DND-41 (cell line): ENCODE data around the gene RPS19.

Experiments used
- ATAC-seq: fragments of 200-7000 bp; cut with Tn5 transposase; 3 replicates; pipeline ENCODE4 v1.9.1; 2021; ENCODE audit warnings: low read depth; ENCODE audit not compliant: insufficient read depth
- DNase-seq: peaks from one replicate; pipeline ENCODE4 v3.0.0-alpha.2; 2020
- H2AFZ ChIP-seq: 2 replicates; pipeline ENCODE4 v1.6.0; 2012; ENCODE audit warnings: low read depth, low read length
- H3K27ac ChIP-seq: 2 replicates; pipeline ENCODE4 v1.5.1; 2012; ENCODE audit warnings: low read length, inconsistent platforms
- H3K27me3 ChIP-seq: fragments of 200-600 bp; sonication (generic); 2 replicates; pipeline ENCODE4 v1.6.0; 2012; ENCODE audit warnings: low read length, mild to moderate bottlenecking, inconsistent platforms; ENCODE audit not compliant: insufficient read depth, poor library complexity
- H3K36me3 ChIP-seq: 2 replicates; pipeline ENCODE4 v1.5.1; 2012; ENCODE audit warnings: low read length, inconsistent platforms; ENCODE audit not compliant: insufficient read depth
- H3K4me1 ChIP-seq: 2 replicates; pipeline ENCODE4 v1.5.1; 2012; ENCODE audit warnings: mild to moderate bottlenecking, low read length; ENCODE audit not compliant: insufficient read depth
- H3K4me2 ChIP-seq: 2 replicates; pipeline ENCODE4 v1.6.0; 2012; ENCODE audit warnings: mild to moderate bottlenecking, moderate library complexity, low read length, inconsistent platforms; ENCODE audit not compliant: insufficient read depth
- H3K4me3 ChIP-seq, 2 experiments: fragments of 200-600 bp in 1 of 2; shearing (Covaris generic) in 1 of 2; 2 replicates each; pipeline ENCODE4 v1.5.1; 2012 to 2016; ENCODE audit warnings: inconsistent platforms in 2 of 2, low read length in 2 of 2, mild to moderate bottlenecking in 2 of 2, low read depth in 1 of 2, moderate library complexity in 1 of 2
- H3K79me2 ChIP-seq: 2 replicates; pipeline ENCODE4 v1.6.0; 2012; ENCODE audit warnings: low read length, inconsistent platforms; ENCODE audit not compliant: insufficient read depth
- H3K9ac ChIP-seq: 2 replicates; pipeline ENCODE4 v1.6.0; 2012; ENCODE audit warnings: low read depth, mild to moderate bottlenecking, inconsistent platforms, low read length, moderate library complexity
- H3K9me3 ChIP-seq: 2 replicates; pipeline ENCODE4 v1.5.1; 2012; ENCODE audit warnings: low read length, moderate library complexity, mild to moderate bottlenecking, inconsistent platforms; ENCODE audit not compliant: insufficient read depth, severe bottlenecking
- H4K20me1 ChIP-seq: 2 replicates; pipeline ENCODE4 v1.6.0; 2012; ENCODE audit warnings: low read length; ENCODE audit not compliant: insufficient read depth
- EZH2 ChIP-seq: IDR thresholded peaks from 3 replicates; pipeline ENCODE4 v1.6.1; 2012; ENCODE audit warnings: borderline replicate concordance, low read depth, mild to moderate bottlenecking, moderate library complexity, low read length, inconsistent platforms; ENCODE audit not compliant: severe bottlenecking
- TF ChIP-seq, protein P1 (sequence below): IDR thresholded peaks from 2 replicates; pipeline ENCODE4 v1.5.1; 2012; ENCODE audit warnings: borderline replicate concordance, low read length, moderate library complexity, mild to moderate bottlenecking; ENCODE audit not compliant: poor library complexity, severe bottlenecking; ENCODE audit errors: extremely low read depth

The RPS19 gene

DNA sequence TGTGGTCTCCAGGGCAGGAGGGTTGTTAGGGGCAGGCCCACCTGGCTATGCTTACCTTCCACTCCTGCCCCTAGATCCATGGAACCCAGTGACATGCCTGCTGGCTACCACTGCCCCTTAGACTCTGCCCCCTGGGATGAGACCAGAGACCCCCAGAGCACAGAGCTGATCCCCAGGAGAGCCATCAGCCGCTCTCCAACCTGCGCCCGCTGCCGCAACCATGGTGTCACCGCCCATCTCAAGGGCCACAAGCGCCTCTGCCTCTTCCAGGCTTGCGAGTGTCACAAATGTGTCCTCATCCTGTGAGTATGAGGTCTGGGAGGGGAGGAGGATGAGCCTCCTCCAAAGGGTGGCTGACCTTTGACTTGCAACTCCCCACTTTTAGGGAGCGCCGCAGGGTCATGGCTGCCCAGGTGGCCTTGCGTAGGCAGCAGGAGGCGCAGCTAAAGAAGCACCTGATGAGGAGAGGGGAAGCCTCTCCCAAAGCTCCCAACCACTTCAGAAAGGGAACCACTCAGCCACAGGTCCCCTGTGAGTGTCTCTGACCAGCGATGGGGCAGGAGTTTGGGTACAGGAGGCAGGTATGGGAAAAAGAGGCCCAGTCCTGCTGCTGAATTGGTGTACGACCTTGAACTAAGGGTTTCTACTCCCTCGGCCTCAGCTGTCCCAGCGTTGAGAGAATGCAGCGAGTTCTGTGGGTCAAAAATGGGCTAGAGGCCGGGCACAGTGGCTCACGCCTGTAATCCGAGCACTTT lies 12.5 kb upstream of the RPS19 start:
- Histone ChIP-seq H3K4me2 (no peak overlapping the region), H2AFZ (no peak overlapping the region), H3K9me3 (no peaks in the 10 kb centered on the region), H3K9ac (no peak overlapping the region), H3K79me2 (no peaks in the 10 kb centered on the region), H3K27ac (no peak overlapping the region), H3K4me1 (no peaks in the 10 kb centered on the region), H3K27me3 (peaks cover 25% of the 10 kb centered on the region), H4K20me1 (no peaks in the 10 kb centered on the region), H3K36me3 (no peaks in the 10 kb centered on the region), H3K4me3 (no peak overlapping the region)
- ATAC-seq (no peak), DNase-seq (no peak)
- TF ChIP-seq EZH2, result no peak
- TF ChIP-seq, protein P1, sequence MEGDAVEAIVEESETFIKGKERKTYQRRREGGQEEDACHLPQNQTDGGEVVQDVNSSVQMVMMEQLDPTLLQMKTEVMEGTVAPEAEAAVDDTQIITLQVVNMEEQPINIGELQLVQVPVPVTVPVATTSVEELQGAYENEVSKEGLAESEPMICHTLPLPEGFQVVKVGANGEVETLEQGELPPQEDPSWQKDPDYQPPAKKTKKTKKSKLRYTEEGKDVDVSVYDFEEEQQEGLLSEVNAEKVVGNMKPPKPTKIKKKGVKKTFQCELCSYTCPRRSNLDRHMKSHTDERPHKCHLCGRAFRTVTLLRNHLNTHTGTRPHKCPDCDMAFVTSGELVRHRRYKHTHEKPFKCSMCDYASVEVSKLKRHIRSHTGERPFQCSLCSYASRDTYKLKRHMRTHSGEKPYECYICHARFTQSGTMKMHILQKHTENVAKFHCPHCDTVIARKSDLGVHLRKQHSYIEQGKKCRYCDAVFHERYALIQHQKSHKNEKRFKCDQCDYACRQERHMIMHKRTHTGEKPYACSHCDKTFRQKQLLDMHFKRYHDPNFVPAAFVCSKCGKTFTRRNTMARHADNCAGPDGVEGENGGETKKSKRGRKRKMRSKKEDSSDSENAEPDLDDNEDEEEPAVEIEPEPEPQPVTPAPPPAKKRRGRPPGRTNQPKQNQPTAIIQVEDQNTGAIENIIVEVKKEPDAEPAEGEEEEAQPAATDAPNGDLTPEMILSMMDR, result no peak

DNA sequence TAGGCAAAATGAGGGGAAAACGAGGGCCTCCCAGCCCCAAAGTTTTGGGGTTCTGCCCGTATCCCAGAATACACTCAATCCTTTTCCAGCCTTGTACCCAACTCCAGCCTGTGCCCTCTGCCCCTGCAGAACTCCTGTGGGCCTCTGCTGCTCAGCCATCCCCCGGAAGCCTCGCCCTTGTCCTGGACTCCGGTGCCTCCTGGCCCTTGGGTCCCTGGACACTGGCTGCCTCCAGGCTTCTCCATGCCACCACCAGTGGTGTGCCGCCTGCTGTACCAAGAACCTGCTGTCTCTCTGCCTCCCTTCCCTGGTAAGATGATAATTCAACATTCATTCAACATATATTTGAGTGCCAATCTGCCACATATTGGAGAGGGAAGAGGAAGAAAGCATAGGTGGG lies 11.4 kb upstream of the RPS19 start:
- H3K79me2 ChIP-seq, result no peaks in the 10 kb centered on the region
- DNase-seq, result no peak
- no peaks in the 10 kb centered on the region for H3K9me3 ChIP-seq
- H3K4me3 ChIP-seq, result no peak overlapping the region
- H2AFZ ChIP-seq, result no peak overlapping the region
- H3K27me3 ChIP-seq, result peaks cover 37% of the 10 kb centered on the region
- H3K36me3 ChIP-seq, result no peaks in the 10 kb centered on the region
- no peak overlapping the region for H3K27ac ChIP-seq
- H3K4me2 ChIP-seq, result no peak overlapping the region
- TF ChIP-seq EZH2, result no peak
- TF ChIP-seq, protein P1, result no peak
- no peaks in the 10 kb centered on the region for H4K20me1 ChIP-seq
- no peak overlapping the region for H3K9ac ChIP-seq
- no peaks in the 10 kb centered on the region for H3K4me1 ChIP-seq
- no peak for ATAC-seq

- H3K36me3 ChIP-seq, result no peaks in the 10 kb centered on the region
- peaks cover 41% of the 10 kb centered on the region for H3K27me3 ChIP-seq
- H3K27ac ChIP-seq, result no peak overlapping the region
- no peaks in the 10 kb centered on the region for H4K20me1 ChIP-seq
- H2AFZ ChIP-seq, result no peak overlapping the region
- no peak overlapping the region for H3K9ac ChIP-seq
- no peak overlapping the region for H3K4me3 ChIP-seq
- TF ChIP-seq EZH2, result no peak
- TF ChIP-seq, protein P1, result no peak
- no peaks in the 10 kb centered on the region for H3K4me1 ChIP-seq
- H3K79me2 ChIP-seq, result no peaks in the 10 kb centered on the region
- H3K4me2 ChIP-seq, result no peak overlapping the region
- ATAC-seq, result no peak
- no peak for DNase-seq
- H3K9me3 ChIP-seq, result no peaks in the 10 kb centered on the region
Measured at GRCh38 chr19:41849067-41849466, 11.0 kb upstream of the RPS19 start.

- H3K27me3 ChIP-seq, result peaks cover 47% of the 10 kb centered on the region
- no peaks in the 10 kb centered on the region for H3K79me2 ChIP-seq
- H3K4me3 ChIP-seq, result no peak overlapping the region
- no peak overlapping the region for H3K9ac ChIP-seq
- H3K4me1 ChIP-seq, result no peaks in the 10 kb centered on the region
- no peaks in the 10 kb centered on the region for H3K9me3 ChIP-seq
- no peak overlapping the region for H3K27ac ChIP-seq
- no peak overlapping the region for H3K4me2 ChIP-seq
- no peaks in the 10 kb centered on the region for H4K20me1 ChIP-seq
- no peak overlapping the region for H2AFZ ChIP-seq
- ATAC-seq, result no peak
- DNase-seq, result no peak
- TF ChIP-seq, protein P1, result no peak
- no peak for TF ChIP-seq EZH2
- no peaks in the 10 kb centered on the region for H3K36me3 ChIP-seq
Measured at GRCh38 chr19:41850381-41850780, 9.7 kb upstream of the RPS19 start.
